CD4-positive, alpha-beta T cell treated with Interleukin-6 at 100 ng/mL for 8 hours (primary cell): Measurements from ENCODE around the gene OSCP1.

Source experiments
- DNase-seq: peaks from one replicate; pipeline ENCODE4 v3.0.0-alpha.2; 2020; ENCODE audit warnings: mixed read lengths, low spot score

OSCP1 gene

DNA sequence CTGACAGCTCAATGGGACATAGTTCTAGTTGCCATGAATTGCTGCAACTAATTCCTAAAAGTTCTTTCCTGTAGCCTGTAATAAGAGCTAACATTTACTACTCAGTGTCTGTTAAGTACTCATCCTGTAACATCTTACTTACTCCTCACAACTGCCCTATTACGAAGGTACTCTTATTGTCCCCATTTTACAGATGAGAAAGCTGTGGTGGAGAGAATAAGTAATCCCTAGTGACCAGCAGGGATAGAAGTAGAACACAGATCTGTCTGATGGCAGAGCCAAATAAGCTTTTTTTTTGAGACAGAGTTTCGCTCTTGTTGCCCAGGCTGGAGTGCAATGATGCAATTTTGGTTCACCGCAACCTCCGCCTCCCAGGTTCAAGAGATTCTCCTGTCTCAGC lies 67.6 kb downstream of the OSCP1 start:
- DNase-seq, result no peak

DNA sequence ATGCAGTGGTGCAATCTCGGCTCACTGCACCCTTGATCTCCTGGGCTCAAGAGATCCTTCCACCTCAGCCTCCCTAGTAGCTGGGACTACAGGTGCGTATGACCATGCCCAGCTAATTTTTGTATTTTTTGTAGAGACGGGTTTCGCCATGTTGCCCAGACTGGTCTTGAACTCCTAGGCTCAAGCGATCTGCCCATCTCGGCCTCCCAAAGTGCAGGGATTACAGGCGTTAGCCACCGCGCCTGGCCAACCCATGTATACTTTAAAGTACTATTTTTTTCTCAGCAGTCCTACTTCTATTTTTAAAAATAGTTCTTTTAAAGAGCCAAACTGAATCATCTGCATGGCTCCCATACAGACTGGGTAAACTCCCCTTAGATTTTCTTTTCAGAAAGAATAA lies 68.0 kb downstream of the OSCP1 start:
- DNase-seq, result no peak

DNA sequence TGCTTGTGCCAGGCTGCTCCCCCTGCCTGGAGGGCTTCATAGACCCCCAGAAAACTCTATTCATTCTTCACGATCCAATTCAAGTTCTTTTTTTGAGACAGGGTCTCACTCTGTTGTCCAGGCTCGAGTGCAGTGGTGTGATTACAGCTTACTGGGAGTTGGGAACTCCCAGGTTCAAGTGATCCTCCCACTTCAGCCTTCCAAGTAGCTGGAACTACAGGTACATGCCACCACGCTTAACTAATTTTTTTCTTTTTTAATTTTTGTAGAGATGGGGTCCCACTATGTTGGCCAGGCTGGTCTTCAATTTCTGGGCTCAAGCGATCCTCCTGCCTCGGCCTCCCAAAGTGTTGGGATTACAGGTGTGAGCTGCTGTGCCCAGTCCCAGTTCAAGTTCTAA lies 68.8 kb downstream of the OSCP1 start:
- DNase-seq, result no peak

DNA sequence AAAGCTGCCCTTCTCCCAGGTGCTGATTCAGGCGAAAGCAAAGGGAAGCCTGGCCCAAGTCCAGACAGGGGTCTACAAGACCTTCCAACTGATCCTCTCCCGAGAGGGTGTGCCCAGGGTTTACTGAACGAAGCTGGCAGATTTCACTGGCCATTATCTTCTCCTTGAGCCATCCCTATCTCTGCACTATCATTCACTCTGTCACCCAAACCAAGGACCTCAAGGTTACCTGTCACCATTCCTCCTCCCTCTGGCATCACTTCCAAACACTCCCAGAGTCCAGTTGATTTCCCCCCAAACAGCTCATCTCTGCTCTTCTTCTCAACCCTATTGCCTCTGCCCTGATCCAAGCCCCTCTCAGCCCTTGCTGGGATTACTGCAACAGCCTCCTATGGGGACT lies 69.5 kb downstream of the OSCP1 start:
- DNase-seq, result no peak

DNA sequence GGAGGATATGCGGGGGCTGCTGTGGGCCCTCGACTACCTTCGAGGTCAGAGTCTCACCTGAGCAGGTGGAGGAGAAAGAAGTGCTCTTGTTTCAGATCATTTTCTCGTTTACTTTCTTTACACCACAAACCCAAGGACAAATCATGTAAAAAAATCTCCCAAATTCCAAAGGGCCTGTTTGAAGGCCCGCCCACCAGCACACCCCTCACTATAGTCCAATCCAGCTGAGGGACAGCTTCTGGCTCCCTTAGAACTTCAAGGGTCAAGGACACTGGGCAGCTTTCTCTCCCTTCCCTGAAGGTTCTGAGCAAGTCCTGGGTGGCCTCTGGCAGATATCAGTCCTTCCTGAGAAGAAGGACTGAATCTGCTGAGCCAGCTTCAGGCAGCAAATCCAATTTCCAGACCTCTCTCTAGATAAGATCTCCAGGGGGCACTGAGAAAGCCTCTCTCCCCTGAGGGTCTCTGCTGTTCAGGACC lies 70.1 kb downstream of the OSCP1 start:
- DNase-seq, result no peak

DNA sequence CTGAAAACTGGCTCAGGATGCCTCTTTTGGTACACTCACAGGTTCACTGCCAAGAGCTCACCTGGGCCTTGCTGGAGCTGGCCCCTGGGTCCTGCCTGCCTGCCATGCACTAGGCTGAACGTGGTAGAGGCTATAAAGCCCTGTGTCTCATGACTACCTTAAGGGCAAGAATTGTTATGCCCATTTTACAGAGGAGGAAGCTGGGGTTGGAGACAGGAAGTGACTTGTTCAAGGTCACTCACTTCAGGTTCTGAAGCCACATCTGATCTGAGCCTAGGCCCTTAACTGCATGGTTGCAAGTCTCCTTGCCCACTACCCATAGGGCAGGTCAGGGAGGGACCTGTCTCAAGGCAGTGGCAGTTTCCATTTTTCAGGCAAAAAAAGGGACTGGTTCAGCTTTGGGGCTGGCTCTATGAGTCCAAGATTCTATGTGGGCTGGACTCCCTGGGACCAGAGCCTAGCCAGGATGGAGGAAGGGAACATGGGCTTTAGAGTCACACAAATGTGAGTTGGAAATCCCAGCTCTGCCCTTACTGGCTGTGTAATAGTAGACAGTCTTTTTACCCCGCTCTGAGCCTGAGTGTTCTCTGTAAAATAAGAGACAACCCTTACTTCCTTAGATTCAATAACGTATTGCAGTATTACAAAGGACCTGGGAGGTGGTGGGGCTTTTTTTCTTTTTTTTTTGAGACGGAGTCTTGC lies 72.3 kb downstream of the OSCP1 start:
- no peak for DNase-seq

DNA sequence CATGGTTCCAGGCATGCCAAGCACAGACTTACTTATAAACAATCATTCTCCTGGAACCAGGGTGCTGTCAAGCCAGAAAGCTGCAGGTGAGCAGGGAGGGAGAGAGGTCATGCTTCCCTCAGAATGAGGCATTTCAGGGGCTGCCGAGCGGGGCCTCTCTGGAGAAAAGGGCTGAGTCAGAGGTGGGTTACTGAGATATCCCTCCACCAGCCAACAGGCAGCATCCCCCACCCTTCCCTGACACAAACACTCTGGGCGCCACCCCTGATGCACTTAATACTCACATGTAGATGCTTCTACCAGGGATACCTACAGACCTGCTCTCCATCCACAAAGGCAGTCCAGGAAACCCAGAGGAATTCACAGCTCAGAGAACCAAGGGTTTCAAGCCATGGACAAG lies 77.6 kb downstream of the OSCP1 start:
- no peak for DNase-seq

DNA sequence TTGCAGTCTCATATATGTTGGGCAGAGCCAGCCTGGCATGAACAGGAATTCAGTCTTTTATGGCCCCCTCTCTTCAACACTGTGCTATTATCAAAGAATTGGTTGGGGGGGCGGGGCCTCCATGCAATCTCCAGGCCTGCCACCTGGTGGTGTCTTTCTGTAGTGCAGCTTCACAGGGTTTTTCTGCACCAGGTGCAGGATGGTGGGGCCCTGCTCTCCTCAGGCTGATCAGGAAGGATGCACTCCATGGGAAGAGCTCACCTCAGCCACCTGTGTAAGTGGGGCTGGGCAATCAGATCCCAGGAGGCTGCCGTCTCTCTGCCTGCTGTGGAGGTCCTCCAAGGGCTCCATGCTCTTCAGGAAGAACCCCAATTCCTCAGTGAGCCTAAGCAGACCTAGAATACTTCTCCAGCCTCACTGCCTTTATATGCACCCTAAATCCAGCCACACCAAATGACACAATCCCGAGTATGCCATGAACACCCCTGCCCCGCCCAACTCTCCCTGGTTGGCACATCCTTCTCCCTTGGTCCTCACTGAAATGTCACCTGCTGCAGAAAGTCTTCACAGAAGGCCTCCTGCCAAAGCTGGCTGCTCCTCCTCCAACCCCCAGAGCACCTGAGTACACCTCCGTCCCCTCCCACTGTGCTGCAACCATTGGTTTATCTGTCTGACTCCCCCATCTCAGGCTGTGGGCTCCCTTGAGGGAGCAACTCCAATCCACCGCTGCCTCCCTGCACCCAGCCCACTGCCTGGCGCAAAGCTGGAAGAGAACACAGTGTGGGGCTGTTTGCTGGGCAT lies 81.0 kb downstream of the OSCP1 start:
- DNase-seq, result peak; percentile 78
